Neuron (in vitro differentiated cells): ENCODE results near the gene SUPT3H.

Source experiments
- H2AFZ ChIP-seq: one replicate; pipeline ENCODE4 v1.6.1; 2013; ENCODE audit warnings: low read depth, mild to moderate bottlenecking, inconsistent platforms, low read length, moderate library complexity
- H3K27me3 ChIP-seq: one replicate; pipeline ENCODE4 v1.6.1; 2013; ENCODE audit warnings: low read length; ENCODE audit not compliant: insufficient read depth
- H3K36me3 ChIP-seq: one replicate; pipeline ENCODE4 v1.6.1; 2013; ENCODE audit warnings: low read length; ENCODE audit not compliant: insufficient read depth
- H3K4me1 ChIP-seq: one replicate; pipeline ENCODE4 v1.6.1; 2013; ENCODE audit warnings: low read length; ENCODE audit not compliant: insufficient read depth
- H3K4me3 ChIP-seq: 2 replicates; pipeline ENCODE4 v1.5.1; 2013; ENCODE audit warnings: mild to moderate bottlenecking, low read length, moderate library complexity
- H3K9me3 ChIP-seq: one replicate; pipeline ENCODE4 v1.6.1; 2013; ENCODE audit warnings: low read length

Gene SUPT3H

GRCh38 chr6:44780161-44780560 is 597.6 kb downstream of the SUPT3H start:
- Histone ChIP-seq H3K9me3 (peaks cover 5% of the 10 kb centered on the region), H3K4me3 (no peak overlapping the region), H3K27me3 (no peaks in the 10 kb centered on the region), H3K36me3 (no peaks in the 10 kb centered on the region), H2AFZ (no peak overlapping the region), H3K4me1 (no peaks in the 10 kb centered on the region)

- Histone ChIP-seq H3K9me3 (peaks cover 2% of the 10 kb centered on the region), H3K4me3 (no peak overlapping the region), H3K4me1 (no peaks in the 10 kb centered on the region), H3K27me3 (no peaks in the 10 kb centered on the region), H2AFZ (no peak overlapping the region), H3K36me3 (no peaks in the 10 kb centered on the region)
These were observed 598.5 kb downstream of the SUPT3H start for GRCh38 chr6:44779130-44779826.
